CD4-positive, alpha-beta T cell treated with Interleukin-6 for 4 hours (primary cell): Measurements from ENCODE around the gene RSPH1.

Source experiments
- DNase-seq: peaks from one replicate; pipeline ENCODE4 v3.0.0-alpha.2; 2020; ENCODE audit warnings: mixed read lengths

RSPH1 gene

GRCh38 chr21:42423685-42424084 is 72.3 kb downstream of the RSPH1 start:
- DNase-seq: no peak

- DNase-seq: peak; percentile 60
Measured at GRCh38 chr21:42423197-42423675, 72.8 kb downstream of the RSPH1 start.
